Mesenteric fat pad (tissue), 1 donor: ENCODE data around the gene AFF3. TPM values are rescaled to one million over a fixed set of nuclear protein-coding genes. Genes with fewer than 3 reads are reported as not detected.
A peak's percentile ranks its signal among the peaks of the same experiment; 100 is the strongest.

Experiments used
- DNase-seq: peaks from one replicate; pipeline ENCODE4 v3.0.0-alpha.2; 2020; ENCODE audit warnings: low spot score
- total RNA-seq: library from RNA; stranded (reverse); fragmentation: NEBNext Ultra II Directional; extraction: Animal tissue kit (Norgen Biotek cat#: 25700); gene quantifications from one replicate; pipeline ENCODE4 v1.2.1, GENCODE V29; 2021
- donor health status: DM: yes; HTN: yes; CAD: no.

The AFF3 gene
- total RNA-seq, 1 donor from 2014 or later = 4.5 TPM

DNA sequence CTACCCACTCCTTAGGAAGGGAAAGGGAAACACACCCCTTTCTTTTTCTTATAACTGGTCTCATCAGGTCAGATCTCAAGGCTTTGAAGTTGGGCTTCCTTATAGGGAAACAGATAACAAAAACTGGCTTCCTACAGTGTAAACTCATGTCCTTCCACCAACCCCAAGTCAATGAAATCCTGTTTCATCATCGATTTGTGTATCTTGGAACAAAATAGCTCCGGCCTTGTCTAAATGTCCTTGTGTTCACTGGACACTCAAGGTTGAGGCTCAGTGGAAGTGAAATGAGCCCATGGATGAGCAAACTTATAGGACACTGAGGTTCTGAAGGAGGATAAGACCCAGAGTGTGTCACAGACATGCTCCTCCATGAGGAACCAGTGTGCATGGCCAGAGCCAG lies 496.4 kb downstream of the AFF3 start:
- DNase-seq = no peak

DNA sequence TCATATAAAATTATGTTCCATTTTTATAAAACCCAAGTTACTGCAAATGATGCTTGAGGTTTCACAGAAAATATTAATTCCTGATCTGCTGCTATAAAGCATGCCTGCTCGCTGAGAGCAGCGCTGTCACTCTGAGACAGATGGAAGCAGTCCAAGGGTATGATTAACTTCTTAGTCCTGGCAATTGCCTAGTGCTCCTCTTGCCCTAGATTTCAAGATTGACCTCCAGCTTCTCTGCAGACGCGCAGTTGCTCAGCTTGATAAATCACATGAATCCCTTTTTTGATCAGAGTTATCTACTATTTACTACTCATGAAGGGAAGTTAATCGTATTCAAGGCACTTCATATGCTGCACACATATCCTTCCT lies 498.0 kb downstream of the AFF3 start:
- DNase-seq = no peak

DNA sequence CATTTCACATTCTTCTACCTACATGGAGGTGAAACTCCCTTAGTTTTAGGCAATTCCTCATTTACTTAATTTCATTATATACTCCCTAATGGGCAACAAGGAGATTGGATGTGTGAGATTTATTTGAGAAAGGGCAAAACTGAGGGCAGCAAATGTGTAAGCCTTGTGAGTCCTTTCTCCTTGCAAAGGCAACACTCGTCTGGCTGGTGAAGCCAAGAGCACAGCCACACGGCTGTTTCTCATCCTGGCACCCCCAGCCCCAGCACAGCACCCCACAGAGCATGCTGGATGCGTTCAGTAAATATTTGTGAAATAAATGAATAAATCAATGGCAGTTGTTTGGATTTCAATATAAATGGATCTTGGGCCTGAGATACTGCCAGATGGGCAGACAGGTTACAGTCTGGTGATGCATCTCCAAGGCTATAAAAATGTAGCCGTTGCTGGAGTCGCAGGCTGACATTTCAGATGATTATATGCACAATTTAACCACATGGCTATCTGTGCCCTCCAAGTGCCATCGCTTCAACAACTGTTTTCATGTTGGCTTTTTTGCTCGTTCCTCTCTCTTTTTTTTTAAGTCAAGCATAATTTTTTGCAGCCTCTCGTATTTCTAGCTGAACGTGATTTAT lies 498.5 kb downstream of the AFF3 start:
- no peak for DNase-seq

DNA sequence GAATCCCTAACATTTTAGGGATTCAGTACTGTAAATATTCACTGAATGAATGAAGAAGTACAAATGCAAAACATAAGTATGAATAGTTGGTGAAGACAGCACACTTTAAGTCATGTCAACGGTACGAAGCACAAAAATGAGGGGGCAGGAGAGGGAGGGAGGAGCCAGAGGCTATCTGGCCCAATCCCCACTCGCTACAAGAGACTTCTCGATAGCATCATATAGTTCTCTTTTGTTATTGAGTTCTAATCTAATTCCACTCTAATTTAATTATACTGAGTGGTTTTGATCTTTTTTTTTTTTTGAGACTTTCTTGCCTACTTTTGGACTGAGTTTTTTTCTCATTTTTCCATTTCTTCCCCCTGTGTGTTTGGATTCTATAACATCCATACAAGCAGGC lies 500.4 kb downstream of the AFF3 start:
- DNase-seq = no peak

DNA sequence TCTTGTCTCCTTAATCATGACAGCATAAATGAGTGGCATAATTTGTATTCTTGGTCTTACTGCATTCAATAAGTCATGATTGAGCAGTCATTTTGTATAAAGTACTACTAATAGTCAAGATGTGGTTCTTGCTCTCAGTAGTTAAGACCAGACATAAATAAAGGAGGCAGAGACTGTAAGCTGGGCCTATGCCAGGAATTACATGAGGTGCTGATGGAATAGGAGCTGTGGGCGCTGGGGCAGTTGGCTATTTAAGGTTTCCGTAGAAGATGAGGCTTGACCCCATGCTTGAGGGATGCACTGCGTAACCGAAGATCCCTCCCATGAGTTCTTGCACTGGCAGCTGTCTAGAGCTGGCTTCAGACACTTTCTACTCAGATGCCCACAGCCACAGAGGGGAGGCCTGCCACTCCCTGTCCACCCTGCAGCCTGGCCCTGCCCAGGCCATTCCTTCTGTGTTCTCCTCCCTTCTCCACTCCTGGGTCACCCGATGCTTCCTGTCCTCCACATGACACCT lies 501.7 kb downstream of the AFF3 start:
- no peak for DNase-seq

DNA sequence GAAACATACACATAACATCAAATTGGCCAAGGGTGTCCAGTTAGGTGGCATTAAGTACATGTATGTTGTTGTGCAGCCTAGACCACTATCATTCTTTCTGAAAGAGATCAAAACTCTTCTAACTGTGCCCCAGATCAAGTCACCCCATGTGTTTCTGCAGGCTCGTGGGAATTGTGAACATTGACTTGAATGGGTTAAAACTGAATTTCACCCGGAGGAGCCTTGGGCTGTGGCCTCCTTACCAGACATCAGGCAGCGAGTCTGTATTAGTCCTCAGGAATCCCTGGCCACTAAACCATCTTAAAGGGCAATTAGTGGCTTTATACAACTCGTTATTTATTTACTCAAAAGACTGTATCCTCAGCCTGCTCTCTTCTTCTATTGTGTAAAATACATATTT lies 503.6 kb downstream of the AFF3 start:
- DNase-seq = no peak

DNA sequence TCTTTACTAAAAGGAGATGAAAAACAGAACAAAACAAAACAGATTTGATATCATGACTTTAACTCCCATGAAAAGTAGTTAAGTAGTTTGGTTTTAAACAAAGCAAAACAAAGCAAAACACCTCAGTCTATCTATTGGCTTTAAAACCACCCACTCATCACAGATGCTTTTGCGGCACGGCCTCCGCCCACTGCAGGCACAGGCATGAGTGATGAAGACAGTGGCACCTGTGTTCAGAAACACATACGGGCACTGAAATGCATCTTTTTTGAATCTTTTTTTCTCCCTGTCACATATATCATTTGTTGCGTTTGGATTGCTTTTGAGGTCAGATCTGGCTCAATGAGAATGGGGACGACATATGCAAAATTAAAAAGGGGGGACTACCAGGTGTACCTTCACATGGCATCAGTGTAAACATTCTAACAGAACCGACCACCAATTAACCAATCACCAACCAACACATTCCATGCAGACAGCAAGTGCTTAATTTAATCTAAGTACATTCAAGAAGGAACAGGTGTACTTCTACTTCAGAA lies 505.2 kb downstream of the AFF3 start:
- no peak for DNase-seq

DNA sequence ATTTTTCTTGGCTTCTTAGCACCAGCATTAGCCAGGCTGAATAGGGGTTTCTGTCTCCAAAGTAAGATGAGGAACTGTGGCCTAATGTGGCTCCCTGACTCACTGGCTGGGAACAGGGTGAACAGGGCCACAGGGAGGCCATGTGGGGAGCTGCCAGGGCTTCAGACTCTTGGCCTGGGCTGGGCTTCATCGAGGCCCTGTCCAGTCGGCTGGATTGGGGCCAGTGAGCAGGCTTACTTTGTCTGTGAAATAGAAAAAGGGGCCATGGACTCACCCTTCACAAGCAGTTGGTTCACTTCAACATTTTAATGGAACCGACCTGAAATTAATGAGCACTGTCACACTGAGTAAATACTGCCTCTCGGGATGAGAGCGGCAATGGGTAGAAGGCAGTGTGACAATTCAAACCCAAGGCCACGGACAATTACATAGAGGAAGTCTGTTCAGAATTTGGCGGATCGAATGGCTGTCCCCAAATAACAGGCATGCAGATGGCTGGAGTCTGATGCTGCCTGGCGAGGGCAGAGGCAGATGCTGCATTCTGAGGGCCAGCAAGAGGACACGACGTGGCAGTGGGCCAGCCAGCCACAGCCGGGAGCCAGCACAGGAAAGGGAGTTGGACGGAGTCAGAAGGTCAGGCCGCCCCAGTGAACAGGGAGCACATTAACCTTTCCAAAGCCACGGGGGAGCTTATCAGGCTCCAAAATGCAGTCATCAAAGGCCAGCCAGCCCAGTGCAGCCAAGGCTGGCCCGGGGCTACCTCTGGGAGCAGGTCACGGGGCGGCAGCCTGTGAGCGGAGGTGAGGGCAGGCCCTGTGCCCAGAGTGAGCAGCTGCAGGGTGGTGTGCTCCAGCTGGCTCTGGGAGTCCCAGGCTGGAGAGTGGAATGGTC lies 506.0 kb downstream of the AFF3 start:
- DNase-seq = peak; percentile 92

DNA sequence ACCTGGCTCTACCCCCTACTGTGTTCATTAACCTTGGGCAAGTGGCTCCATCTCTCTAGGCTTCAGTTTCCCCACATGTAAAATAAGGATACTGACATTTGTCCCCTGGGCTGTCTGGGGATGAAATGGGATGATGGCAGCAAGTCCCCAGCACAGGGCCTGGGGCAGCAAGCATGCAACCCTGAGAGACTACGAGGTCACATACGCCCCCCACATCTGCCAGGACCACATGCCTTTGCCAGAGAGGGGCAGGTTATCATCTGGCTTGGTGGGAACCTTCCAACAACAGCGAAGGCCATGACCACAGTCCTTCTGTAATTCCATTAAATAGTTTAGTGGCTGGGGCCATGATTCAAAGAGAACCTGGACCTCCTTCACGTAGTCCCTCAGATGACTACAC lies 506.7 kb downstream of the AFF3 start:
- no peak for DNase-seq

DNA sequence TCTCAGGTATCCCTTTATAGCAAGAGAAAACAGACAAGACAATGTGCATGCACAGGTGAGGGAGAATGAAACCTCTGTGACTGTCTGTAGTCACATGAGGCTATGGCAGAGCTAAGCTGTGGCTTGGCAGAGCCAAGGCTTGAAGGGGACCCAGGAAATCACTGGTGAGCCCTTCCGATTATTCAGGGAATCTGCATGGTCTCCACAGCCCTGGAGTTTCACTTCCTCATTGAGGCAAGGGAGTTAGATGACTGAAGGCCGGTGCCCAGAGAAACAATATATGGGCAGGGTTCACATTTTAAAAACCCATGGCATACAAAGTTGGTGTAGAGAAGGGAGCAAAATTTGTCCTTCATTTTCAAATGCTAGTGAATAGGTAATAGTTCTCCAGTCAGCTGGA lies 508.2 kb downstream of the AFF3 start:
- DNase-seq = no peak

DNA sequence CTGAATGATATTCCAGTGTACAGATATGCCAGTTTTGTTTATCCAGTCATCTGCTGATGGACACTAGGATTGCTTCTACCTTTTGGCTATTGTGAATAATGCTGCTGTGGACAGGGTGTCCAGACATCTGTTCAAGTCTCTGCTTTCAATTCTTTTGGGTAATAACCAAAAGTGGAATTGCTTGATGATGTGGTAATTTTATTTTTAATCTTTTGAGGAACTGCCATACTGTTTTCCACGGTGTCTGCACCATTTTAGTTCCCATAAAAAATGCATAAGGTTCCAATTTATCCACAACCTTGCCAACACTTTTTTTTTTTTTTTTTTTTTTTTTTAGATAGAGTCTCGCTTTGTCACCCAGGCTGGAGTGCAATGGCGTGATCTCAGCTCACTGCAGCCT lies 510.7 kb downstream of the AFF3 start:
- DNase-seq = no peak

DNA sequence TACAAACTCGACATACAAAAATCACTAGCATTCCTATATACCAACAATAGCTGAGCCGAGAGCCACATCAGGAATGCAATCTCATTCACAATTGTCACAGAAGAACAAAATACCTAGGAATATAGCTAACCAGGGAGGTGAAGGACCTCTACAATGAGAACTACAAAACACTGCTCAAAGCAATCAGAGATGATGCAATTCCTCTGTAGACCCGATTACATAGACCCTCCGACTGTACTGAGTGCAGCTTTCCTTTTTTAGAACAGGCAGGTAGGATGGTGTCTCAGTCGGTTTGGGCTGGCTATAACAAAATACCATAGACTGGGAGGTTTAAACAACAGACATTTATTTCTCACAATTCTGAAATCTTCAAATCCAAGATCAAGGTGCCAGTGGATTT lies 513.1 kb downstream of the AFF3 start:
- DNase-seq = no peak

DNA sequence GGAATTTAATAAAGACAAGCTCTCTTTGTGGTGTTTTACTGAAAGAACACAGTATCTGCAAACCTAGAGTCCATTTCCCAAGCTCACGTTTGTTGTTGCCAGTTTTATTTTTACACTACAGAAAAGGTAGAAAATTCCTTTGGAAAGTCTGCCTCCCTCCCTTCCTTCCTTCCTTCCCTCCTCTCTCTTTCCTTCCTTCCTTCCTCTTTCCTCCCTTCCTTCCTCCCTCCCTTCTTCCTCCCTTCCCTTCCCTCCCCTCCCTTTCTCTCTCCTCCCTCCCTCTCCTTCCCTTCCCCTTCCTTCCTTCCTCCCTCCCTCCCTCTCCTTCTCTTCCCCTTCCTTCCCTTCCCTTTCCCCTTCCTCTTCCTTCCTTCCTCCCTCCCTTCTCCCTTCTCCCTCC lies 516.2 kb downstream of the AFF3 start:
- no peak for DNase-seq

DNA sequence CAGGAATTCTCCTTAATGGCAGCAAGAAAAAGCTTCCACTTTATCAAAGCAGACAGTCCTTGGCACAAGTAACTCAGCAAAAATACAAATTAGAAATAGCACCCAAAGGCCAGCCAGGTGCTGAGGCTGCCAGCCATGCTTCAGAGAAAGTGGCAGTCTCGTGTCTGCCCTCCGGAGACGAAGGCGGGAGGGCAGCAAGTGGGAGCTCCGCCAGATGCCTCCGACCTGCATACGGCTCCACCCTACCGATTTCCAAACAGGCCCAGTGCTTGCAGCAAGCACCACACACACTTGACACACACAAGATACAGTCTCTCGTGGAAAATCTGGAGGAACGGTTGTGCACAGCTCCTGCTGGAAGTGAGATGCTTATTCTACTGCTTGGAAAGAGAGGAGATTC lies 517.7 kb downstream of the AFF3 start:
- DNase-seq = no peak

DNA sequence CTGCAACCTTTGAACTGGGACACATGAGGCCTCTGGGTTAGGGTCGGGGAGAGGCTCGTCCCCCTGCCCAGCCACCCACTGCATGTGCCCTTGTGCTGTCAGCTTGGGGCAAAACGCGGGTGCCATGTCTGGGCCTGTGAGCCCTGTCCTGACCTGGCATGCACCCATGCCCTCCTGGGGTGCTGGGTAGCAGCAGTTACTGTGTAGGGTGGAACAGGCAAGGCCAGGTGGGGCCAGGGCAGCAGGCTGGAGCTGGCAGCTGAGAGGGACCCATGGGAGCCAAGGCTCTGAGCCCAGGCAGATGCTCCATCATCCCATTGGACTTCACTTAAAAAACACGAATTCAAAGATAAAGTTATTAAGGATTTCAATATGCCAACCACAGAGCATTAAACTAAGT lies 518.8 kb downstream of the AFF3 start:
- DNase-seq = no peak

DNA sequence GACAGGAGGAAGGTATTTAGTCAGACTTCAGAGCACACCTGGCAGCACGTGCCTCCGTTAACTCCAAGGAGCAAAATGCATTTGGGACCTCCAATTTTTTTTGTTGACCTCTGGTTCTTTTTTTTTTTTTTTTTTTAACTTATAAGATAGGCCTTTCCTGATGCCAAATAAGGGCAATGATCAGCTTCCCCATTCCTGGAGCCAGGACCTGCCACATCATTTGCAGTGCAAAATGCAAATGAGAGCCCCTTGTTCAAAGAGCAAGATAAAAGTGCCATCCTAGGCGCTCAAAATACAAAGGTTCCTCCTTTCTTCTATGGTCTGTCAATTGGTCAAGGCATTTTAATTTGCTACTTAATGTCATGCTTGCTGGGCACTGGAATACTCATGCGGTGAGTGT lies 519.4 kb downstream of the AFF3 start:
- DNase-seq = no peak

DNA sequence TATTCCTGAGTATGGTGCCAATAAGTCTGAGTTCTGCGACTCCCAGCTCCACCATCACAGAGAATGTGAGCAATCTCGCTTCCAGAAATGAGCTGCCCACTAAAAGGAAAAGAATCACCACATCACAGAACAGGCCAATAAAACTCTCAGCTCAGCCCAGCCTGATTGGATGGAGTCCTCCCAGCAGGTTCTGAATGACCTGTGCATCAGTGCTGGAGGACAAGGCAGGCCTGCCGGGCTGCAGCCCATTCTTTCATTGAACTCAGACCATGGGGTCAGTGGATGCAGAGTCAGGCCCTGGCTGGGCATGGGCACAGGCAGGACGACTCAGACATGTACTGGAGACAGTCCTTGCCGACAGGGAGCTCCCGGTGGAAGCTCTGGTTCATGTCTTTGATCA lies 519.9 kb downstream of the AFF3 start:
- DNase-seq = no peak

DNA sequence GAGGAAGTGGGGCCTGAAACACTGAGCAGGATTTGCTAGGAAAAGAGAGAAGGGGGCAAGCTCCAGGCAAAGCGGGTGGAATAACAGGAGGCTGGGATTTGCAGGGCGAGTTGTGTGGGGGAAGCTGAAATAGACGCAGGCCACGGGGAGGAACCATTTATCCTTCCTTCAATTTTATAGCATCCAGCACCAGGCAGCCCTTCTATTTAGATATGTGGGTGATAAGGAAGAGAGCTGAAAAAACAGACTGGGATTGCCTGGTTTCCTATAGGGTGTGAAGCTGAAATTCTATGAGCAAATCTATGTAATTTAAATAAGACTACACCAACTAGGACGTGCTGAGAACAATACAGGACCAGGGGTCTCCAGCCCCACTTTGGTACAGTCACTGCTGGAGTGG lies 520.6 kb downstream of the AFF3 start:
- no peak for DNase-seq

DNA sequence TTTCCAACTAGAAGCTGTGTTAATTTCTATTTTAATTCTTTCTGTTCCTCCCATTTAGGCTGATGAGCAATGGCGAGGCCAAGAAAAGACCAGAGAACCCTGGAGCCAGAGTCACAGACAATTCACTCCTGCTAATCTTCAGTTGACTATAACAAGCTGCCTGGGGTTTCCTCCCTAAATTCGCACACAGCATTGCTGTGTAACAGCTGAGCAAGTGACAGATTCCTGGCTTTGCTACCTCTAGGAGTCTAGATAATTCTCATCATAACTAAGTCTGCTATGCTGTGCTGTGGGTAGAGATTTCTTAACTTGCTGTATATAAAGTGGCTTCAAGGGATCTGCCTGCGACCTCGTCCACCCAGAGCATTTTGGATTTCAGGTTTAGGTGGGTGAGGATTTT lies 521.3 kb downstream of the AFF3 start:
- no peak for DNase-seq

DNA sequence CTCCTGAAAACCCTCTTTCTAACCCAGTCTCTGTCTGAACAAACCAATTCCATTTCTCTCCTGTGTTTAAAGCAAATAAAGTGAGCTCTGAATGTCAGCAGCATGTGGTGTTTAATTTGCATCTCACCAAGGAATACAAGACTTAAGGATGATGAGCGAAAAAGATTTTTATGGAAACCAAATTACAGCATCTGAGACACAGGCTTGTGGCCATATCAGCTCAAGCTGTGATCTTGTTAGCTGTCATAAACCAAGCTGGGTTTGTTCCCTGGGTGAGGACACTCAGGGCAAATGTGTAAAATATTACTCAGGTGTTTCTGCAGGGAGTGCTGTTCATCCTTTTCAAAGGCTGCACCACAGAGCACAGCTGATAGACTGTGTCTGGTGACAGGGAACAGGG lies 523.2 kb downstream of the AFF3 start:
- no peak for DNase-seq

DNA sequence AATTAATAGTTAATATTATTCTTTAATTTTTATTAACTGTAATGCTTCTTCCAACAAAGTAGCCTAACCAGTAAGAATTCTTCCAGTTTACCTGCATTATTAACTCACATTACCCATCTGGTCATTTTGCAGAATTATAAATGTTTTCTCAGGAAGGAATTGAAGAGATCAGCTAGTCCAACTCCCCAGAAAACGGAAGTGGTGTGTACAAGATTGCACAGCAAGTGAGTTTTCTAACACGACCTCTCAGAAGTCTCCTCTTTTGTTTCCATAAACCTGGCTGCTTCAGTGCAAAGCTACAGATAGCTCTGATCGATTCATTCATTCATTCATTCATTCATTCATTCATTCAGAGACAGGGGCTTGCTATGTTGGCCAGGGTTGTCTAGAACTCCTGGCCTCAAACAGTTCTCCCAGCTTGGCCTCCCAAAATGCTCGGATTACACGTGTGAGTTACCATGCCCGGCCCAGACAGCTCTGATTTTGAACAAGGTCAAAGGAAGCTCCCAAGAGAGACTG lies 523.8 kb downstream of the AFF3 start:
- DNase-seq = no peak

DNA sequence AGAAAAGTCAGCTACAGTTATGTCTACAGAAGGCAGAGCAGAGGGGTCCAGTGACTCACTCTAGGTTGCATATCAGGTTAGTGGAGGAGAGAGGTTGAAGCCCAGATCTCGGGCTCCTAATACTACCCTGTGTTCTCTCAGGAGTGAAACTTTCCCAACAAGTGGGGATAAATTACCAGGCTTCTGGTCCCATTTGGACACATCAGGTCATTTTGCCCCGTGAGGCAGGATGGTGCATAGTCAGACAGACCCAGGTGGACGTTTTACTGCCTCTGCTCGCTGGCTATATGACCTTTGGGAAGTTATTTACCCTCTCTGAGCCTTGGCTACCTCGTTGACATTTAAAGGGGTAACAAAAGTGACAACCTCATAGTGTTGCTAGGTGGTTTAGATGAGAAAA lies 524.6 kb downstream of the AFF3 start:
- no peak for DNase-seq
